ENCODE results near the gene UBTD2. TPM values are rescaled to one million over a fixed set of nuclear protein-coding genes. Genes with fewer than 3 reads are reported as not detected.

UBTD2 gene
- polyA plus RNA-seq, 3 donors = 2.3 to 3.2 (median 2.6) TPM

- Histone ChIP-seq H3K36me3 (replicated peaks in 1 of 2; ENCODE audit: control insufficient read depth in 1 of 2, insufficient read depth in 2 of 2, low read length in 2 of 2) (peaks cover 5 to 11% of the 10 kb centered on the region in 2 donors), H3K4me2 (replicated peaks; ENCODE audit: extremely low read depth, low read length, poor library complexity, severe bottlenecking) (peak within 1 kb of the TSS; percentile 80), H3K27ac (ENCODE audit: low read depth in 1 of 2, low read length in 2 of 2) (peak within 1 kb of the TSS; percentile 97), H2AFZ (ENCODE audit: insufficient read depth, low read depth, low read length, poor library complexity, severe bottlenecking) (peak within 1 kb of the TSS; percentile 71), H4K20me1 (ENCODE audit: insufficient read depth, low read length) (peaks cover 50% of the 10 kb centered on the region), H3K4me1 (ENCODE audit: control insufficient read depth in 1 of 2, insufficient read depth in 2 of 2, low read length in 2 of 2) (peaks cover 34 to 38% of the 10 kb centered on the region in 2 donors), H3K9me3 (replicated peaks in 1 of 2; ENCODE audit: control insufficient read depth in 1 of 2, insufficient read depth in 1 of 2, low read length in 2 of 2) (no peaks in the 10 kb centered on the region), H3K27me3 (ENCODE audit: control insufficient read depth in 2 of 2, insufficient read depth in 2 of 2, low read length in 2 of 2) (no peaks in the 10 kb centered on the region), H3K9ac (ENCODE audit: insufficient read depth, low read length, poor library complexity, severe bottlenecking) (peak within 1 kb of the TSS; percentile 100), H3K79me2 (ENCODE audit: insufficient read depth, low read length) (peaks cover 46% of the 10 kb centered on the region), H3K4me3 (replicated peaks in 1 of 3; ENCODE audit: low read depth in 2 of 3, low read length in 3 of 3) (peak within 1 kb of the TSS; percentile 84 to 97 (median 85))
- WGBS (ENCODE audit: insufficient coverage) = under 1% methylated on average over 100 of the region's 102 CpGs
- DNase-seq = peak; percentile 82 to 91 (median 90)
- peaks cover 29% of the 10 kb centered on the region for H3K4me1 Mint-ChIP-seq
- H3K36me3 Mint-ChIP-seq = peaks cover 24 to 32% of the 10 kb centered on the region in 2 donors
- H3K9me3 Mint-ChIP-seq = peaks cover 0 to 2% (median 0%) of the 10 kb centered on the region in 7 donors
- peaks cover 0 to 5% (median 1%) of the 10 kb centered on the region in 3 donors for H3K27me3 Mint-ChIP-seq (ENCODE audit: low read depth in 3 of 3)
- intact Hi-C loops (cut with micrococcal nuclease) = loop anchor here (2.0 to 5.0 kb wide), 6 partner anchors 13 to 94 kb away; partner anchors contain the start of gene UBTD2 (in 2 of the 2)
- peak; percentile 92 for TF ChIP-seq CTCF (IDR thresholded peaks at IDR 0.05)
- peak within 1 kb of the TSS; percentile 99 to 100 for H3K4me3 Mint-ChIP-seq
- peak within 1 kb of the TSS; percentile 95 to 100 (median 99) for H3K27ac Mint-ChIP-seq
Observed at GRCh38 chr5:172188033-172188892, 95.3 kb downstream of the UBTD2 start, which contains the start of gene STK10. Gene STK10, minus strand, starts transcription at chr5:172188224. Its CDS starts 182 bp downstream, at chr5:172188042.

Data from CD14-positive monocyte (primary cell).